Measurements from ENCODE around the gene POLR3H.

The POLR3H gene

DNA sequence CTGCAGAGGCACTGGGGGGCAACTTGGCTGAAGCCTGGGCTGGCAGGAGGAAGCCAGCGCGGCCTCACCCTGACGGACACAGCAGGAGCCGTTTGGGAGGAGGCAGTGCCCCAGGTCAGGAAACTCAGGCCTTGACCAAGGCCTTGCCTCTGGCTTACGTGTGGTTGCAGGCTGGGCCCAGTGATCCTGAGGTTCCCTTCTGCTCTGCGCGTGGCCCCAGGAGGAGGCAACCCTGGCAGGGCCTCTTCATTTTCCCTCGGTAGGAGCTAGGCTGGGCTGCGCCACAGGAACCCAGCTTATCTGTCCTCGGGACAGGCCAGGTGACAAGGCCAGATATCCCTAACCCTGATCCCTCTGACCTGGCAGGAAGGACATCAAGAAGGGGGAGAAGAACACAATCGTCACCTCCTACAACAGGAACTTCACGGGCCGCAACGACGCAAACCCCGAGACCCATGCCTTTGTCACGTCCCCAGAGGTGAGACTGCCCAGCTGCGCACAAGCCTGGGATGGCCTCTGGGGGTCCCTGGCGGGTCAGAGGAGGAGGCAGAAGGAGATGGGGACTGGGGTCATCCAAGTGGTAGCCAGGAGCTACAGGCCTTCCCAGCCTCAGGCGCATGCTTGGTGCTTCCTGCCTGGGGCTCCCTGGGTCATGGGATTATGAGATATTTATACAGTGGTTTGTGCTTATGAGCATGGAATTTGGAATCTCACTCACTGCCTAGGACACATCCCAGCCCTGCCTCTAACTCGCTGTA lies 20.6 kb downstream of the POLR3H start:
- H3K27ac ChIP-seq, result peak overlapping the region; percentile 19

DNA sequence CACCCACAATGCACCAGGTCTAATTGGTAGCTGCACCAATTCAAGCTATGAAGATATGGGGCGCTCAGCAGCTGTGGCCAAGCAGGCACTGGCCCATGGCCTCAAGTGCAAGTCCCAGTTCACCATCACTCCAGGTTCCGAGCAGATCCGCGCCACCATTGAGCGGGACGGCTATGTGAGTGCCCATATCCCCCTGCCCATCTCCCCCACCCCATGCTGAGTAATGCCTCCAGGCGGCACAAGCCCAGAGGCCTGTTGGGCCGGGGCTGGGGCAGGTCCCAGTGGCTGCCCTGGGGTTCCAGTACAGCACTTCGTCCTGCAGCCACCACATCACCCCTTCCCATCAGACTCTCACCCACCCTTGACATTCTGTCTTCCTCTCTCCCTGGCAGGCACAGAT lies 21.5 kb downstream of the POLR3H start:
- TF ChIP-seq CTCF (conservative IDR thresholded peaks at IDR 0.05) (no peak), ZFX (IDR thresholded peaks at IDR 0.05) (no peak)
- peak overlapping the region; percentile 19; the same call in 1 of the 2 replicates for H3K27ac ChIP-seq

More for the DNA sequence above, 20.6 kb downstream of the POLR3H start:
- TF ChIP-seq CTCF (conservative IDR thresholded peaks at IDR 0.05), result no peak

- TF ChIP-seq ZFX (IDR thresholded peaks at IDR 0.05) (no peak), CTCF (conservative IDR thresholded peaks at IDR 0.05) (no peak)
- no peak overlapping the region for H3K27ac ChIP-seq
Observed at GRCh38 chr22:41521126-41521525, 23.1 kb downstream of the POLR3H start.

DNA sequence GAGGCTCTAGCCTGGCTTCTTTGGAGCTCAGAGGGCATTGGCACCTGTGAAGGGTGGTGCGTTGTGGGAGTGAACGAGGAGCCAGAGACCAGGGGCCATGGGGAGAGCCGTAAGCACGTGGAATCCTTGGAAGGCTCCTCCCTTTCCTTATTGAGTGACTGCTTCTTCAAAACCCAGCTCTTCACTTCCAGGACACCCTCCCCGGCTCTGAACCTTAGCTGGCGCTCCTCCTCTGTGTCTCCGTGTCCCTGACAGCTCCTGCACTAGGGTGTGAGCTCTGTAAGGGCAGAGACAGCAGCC lies 26.3 kb downstream of the POLR3H start:
- TF ChIP-seq CTCF (conservative IDR thresholded peaks at IDR 0.05) (peak; percentile 21), ZFX (IDR thresholded peaks at IDR 0.05) (no peak)
- no peak overlapping the region for H3K27ac ChIP-seq

- TF ChIP-seq ZFX (IDR thresholded peaks at IDR 0.05), result no peak
- TF ChIP-seq CTCF (conservative IDR thresholded peaks at IDR 0.05), result peak; percentile 95
- H3K27ac ChIP-seq, result no peak overlapping the region; the same call in 1 of the 2 replicates
Observed at GRCh38 chr22:41517172-41518047, 26.9 kb downstream of the POLR3H start.

DNA sequence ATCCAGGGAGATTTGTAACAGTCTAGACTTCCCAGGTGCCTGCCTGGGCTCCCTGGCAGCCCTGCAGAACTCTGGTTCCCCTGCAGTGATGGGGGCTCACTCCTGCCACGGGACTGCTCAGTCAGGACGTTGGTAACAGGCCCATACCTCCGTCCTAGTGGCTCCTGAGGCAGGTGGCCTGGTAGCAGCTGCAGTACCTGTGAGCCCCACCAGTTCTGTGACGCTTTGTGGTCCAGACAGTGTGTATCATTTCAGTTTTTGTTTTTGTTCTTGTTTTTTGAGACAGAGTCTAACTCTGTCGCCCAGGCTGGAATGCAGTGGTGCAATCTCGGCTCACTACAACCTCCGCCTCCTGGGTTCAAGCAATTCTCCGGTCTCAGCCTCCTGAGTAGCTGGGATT lies 27.8 kb downstream of the POLR3H start:
- TF ChIP-seq CTCF (conservative IDR thresholded peaks at IDR 0.05) (no peak), ZFX (IDR thresholded peaks at IDR 0.05) (no peak)
- H3K27ac ChIP-seq, result no peak overlapping the region

GRCh38 chr22:41513391-41513790 lies 30.9 kb downstream of the POLR3H start:
- peak overlapping the region; percentile 89 for H3K27ac ChIP-seq
- no peak for TF ChIP-seq ZFX (IDR thresholded peaks at IDR 0.05)
- TF ChIP-seq CTCF (conservative IDR thresholded peaks at IDR 0.05), result no peak

All from C4-2B (cell line).